HUDEP-2 (cell line): ENCODE measurements around the gene POLR2H.
A peak's percentile ranks its signal among the peaks of the same experiment; 100 is the strongest.
"Not testable (repeated sequence)": the region's sequence is repeated elsewhere in the genome, so short reads cannot be mapped to it uniquely, and the experiment has no call there.

ENCODE experiments used
- DNase-seq, 76 experiments: peaks; one replicate each; lab custom pipeline; 2025; ENCODE audit not compliant: unreplicated experiment in 76 of 76; lab: John Stamatoyannopoulos, UW

Gene POLR2H

GRCh38 chr3:184335291-184335660 is 26.2 kb upstream of the POLR2H start:
- DNase-seq: no peak

GRCh38 chr3:184335661-184336546 is 25.6 kb upstream of the POLR2H start:
- DNase-seq: peak in 71 of 76 experiments; percentile 7 to 98 (median 66)

DNA sequence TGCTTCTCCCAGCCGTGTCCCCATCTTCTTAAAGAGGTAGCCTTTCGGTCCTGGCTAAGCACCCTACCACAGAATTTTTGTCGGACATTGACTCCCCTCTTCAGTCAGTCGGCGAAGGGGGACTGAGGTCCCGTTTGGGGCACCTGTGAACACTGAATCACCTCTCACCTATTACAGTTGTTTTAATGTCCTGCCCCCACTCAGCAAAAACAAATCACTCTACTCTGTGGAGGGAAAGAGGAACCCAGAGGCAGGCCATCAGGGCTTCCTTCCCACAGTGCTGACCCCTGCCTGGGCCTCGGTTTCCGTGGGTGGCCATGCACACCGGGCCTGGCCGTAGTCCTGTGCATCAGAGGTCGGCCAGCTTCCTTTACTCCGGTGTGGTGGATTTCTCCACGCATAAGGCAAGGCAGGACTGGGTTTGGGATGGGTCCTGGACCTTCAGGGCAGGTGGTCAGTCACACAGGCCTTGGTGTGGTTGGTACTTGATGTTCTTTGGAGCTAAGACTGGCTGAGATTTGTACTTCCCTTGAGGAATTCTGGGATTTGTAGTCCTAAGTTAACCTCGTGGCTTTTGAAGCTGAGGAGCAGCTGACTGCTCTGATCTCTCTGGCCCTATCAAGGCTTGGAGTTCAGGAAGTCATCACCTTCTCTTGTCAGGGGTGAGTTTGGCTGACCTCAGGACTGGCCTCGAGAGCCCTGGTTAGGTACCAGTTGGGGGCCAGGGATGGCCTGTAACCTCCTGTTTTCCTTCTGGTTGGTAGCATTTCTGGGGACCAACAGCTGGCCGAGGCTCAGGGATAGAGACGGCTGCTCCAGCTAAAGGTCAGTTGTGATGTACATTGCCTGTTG is 24.7 kb upstream of the POLR2H start:
- DNase-seq: peak in 2 of 76 experiments; percentile 11 to 19

GRCh38 chr3:184337399-184337714 is 24.2 kb upstream of the POLR2H start, which contains the start of gene FAM131A:
Gene FAM131A (plus strand): TSS chr3:184337600. CDS start chr3:184337631, 31 bp downstream.
- DNase-seq: no peak

- DNase-seq: no peak
Measured at GRCh38 chr3:184337981-184338380, 23.5 kb upstream of the POLR2H start.

- no peak for DNase-seq
Measured at GRCh38 chr3:184338511-184338945, 23.0 kb upstream of the POLR2H start.

- DNase-seq: no peak
Measured at GRCh38 chr3:184339001-184339400, 22.5 kb upstream of the POLR2H start.

GRCh38 chr3:184339451-184340135 is 21.9 kb upstream of the POLR2H start:
- DNase-seq: not testable (repeated sequence)

DNA sequence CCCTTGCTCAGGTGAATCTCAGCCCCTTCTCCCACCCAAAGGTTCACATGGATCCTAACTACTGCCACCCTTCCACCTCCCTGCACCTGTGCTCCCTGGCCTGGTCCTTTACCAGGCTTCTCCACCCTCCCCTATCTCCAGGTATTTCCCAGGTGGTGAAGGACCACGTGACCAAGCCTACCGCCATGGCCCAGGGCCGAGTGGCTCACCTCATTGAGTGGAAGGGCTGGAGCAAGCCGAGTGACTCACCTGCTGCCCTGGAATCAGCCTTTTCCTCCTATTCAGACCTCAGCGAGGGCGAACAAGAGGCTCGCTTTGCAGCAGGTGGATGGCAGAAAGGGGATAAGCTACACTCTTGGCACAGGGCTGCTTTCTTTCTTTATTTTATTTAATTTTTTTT is 19.6 kb upstream of the POLR2H start:
- no peak for DNase-seq

- no peak for DNase-seq
Measured at GRCh38 chr3:184343200-184343876, 18.2 kb upstream of the POLR2H start.

- no peak for DNase-seq
Measured at GRCh38 chr3:184344579-184345316, 16.8 kb upstream of the POLR2H start.

- DNase-seq: peak in 75 of 76 experiments; percentile 27 to 95 (median 86)
Measured at GRCh38 chr3:184345317-184346144, 16.0 kb upstream of the POLR2H start.

DNA sequence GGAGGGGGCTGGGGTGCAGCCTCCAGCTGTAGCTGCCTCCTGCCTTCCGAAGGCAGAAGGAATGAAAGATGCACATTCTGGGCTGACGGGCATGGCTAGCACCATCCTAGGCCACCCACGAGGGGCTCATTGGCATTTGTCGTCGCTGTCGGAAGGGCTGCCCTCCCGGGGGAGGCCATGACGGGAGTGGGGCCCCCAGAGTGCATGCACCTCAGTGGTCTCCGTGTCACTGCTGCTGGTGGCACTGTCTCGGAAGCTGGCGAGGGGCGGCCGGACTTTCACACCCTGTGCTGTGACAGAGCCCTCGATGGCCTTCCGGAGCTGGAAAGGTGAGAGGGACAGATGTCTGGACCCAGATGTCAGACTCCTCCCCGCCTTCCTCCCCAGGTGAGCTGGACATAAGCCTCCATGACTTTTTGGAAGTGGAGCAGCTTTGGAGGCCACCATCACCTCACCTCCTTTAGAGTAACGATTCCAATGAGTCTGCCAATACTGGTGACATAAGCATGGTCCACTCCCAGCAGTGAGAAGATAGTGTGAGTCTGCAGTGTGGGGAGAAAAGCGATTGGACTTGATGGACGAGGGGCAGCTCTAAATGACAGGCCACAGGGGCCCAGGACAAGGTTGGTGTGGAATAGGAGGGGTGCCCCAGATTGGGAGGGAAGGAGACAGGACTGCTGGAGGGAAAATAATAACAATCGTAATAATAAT is 14.9 kb upstream of the POLR2H start:
- DNase-seq: peak in 14 of 76 experiments; percentile 6 to 35 (median 14)

DNA sequence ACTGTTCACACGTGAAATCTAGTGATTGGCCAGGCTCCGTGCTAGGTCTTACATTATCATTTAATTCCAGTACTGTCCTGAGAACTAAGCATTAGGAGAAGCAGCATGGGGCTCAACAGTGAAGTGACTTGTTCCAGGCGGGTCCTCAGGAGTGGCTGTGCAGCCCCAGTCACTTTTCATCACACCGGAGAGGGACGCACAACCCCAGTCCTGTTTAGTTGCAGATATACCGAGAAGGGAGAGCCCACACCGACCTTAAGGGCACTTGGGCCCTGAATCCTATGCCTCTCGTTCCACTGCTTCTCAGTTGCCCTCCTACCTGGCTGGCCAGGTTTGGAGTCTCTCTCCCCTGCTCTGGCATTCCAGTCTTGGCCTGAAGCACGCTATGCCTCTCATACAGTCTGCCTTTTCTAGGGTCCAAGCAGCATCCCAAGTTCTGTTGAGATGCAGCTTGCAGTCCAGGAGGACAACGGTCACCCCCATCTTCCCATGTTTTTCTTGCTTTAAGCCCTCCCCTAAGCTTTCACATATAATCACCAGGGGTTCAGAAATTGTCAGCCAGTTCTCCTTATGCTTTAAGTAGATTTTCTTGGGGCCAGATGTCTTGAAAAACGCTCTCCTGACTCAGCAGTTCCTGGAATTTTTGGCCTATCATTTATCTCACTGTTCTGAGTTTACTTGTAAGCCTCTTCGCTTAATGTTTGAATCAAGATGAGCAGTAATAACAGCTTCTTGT is 14.0 kb upstream of the POLR2H start:
- DNase-seq: peak in 46 of 76 experiments; percentile 9 to 83 (median 43)

DNA sequence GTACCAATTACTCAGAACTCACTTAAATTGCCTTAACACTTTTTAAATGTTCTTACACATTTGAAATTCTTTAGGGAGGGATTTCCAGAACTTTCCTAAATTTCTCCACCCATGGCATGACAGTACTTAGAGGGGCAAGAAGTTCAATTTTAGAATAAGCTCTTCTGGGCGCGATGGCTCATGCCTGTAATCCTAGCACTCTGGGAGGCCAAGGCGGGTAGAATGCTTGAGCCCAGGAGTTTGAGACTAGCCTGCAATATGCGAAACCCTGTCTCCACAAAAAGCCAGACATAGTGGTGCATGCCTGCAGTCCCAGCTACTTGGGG is 13.5 kb upstream of the POLR2H start:
- DNase-seq: peak in 5 of 76 experiments; percentile 2 to 47 (median 27)

- DNase-seq: no peak
Measured at GRCh38 chr3:184349563-184350470, 11.7 kb upstream of the POLR2H start.

- no peak for DNase-seq
Measured at GRCh38 chr3:184350618-184351017, 10.9 kb upstream of the POLR2H start.
